Vagina (tissue), 2 donors: ENCODE results near the gene PRM1. TPM values are rescaled to one million over a fixed set of nuclear protein-coding genes. Genes with fewer than 3 reads are reported as not detected.

Experiments used
- DNase-seq, 2 donors: peaks; one replicate each; pipeline ENCODE4 v3.0.0-alpha.2; 2017; ENCODE audit errors: extremely low spot score in 2 of 2
- H3K27ac ChIP-seq: fragments of 200-600 bp; sonication (generic); one replicate; pipeline ENCODE4 v1.5.1; 2019
- H3K27me3 ChIP-seq: fragments of 200-600 bp; sonication (generic); one replicate; pipeline ENCODE4 v1.5.1; 2019
- H3K36me3 ChIP-seq, 2 donors: fragments of 200-600 bp; sonication (generic); one replicate each; pipeline ENCODE4 v1.5.1; 2017 to 2019
- H3K4me1 ChIP-seq: fragments of 200-600 bp; sonication (generic); one replicate; pipeline ENCODE4 v1.5.1; 2019
- H3K4me3 ChIP-seq, 2 donors: fragments of 200-600 bp; sonication (generic); 1 replicate in 1 of 2; 2 replicates in 1 of 2; pipeline ENCODE4 v1.5.1; 2016 to 2019
- H3K9me3 ChIP-seq: fragments of 200-600 bp; sonication (generic); one replicate; pipeline ENCODE4 v1.5.1; 2019
- POLR2A ChIP-seq, 2 donors: fragments of 450-650 bp; IDR thresholded peaks; one replicate each; pipeline ENCODE4 v1.6.1; 2017; ENCODE audit warnings: antibody characterized with exemption in 2 of 2, mild to moderate bottlenecking in 2 of 2, moderate library complexity in 2 of 2
- POLR2AphosphoS5 ChIP-seq, 2 donors: sonication (generic); formaldehyde crosslinking; IDR thresholded peaks; one replicate each; pipeline ENCODE4 v1.9.0; 2017; ENCODE audit warnings: antibody characterized with exemption in 2 of 2, mild to moderate bottlenecking in 2 of 2, low read depth in 1 of 2; ENCODE audit not compliant: insufficient read depth in 1 of 2
- intact Hi-C: fragments of 100-400 bp; cut with DNase I; formaldehyde crosslinking; loops from one replicate; pipeline ENCODE4 v1.15.1; 2023
- total RNA-seq: library from RNA; depleted of rRNA; stranded (reverse); fragments of >200 nt; gene quantifications from one replicate; pipeline ENCODE4 v1.2.3, GENCODE V29; 2016
- TF ChIP-seq, protein P1 (sequence below), 3 experiments: fragments of 450-650 bp in 2 of 3; fragments of 200-600 bp in 1 of 3; sonication (generic) in 1 of 3; IDR thresholded peaks; one replicate each; pipeline ENCODE4 v1.5.1; 2017 to 2019; ENCODE audit warnings: antibody characterized with exemption in 3 of 3, mild to moderate bottlenecking in 2 of 3, moderate library complexity in 2 of 3

The PRM1 gene
- total RNA-seq, 1 donor from 2014 or later, result not detected

DNA sequence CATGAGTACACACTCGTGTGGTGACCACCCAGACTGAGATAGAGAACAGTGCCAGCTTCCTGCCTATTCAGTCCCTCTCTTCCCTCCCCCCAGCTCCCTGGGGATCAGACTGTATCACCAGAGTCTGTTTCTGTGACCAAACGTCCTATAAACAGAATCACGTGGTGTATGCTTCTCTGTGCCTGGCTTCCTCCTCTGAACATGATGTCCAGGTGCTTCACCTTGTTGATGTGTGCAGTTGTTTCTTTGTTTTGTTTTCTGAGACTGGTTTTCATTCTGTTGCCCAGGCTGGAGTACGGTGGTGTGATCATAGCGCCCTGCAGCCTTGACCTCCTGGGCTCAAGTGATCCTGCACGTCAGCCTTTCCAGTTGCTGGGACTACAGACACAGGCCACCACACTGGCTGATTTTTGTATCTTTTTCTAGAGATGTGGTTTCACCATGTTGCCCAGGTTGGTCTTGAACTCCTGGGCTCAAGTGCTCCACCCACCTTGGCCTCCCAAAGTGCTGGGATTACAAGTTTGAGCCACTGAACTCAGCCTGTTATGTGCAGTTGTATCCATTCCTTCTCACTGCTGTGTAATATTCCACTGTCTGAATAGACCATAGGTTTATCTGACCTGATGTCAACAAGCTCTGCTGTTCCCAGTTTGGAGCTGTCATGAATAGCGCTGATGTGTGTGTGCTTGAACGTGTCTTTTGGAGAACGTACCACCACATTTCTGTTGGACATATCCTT, 28.9 kb upstream of the PRM1 start:
- no peak for DNase-seq
- Histone ChIP-seq H3K27ac (no peak overlapping the region), H3K27me3 (no peaks in the 10 kb centered on the region), H3K9me3 (no peaks in the 10 kb centered on the region), H3K36me3 (no peaks in the 10 kb centered on the region), H3K4me1 (peaks cover 14% of the 10 kb centered on the region), H3K4me3 (no peak overlapping the region)
- intact Hi-C loops, result no loop called here
- TF ChIP-seq POLR2AphosphoS5 (IDR thresholded peaks at IDR 0.05; ENCODE audit: insufficient read depth in 1 of 2, low read depth in 1 of 2), result no peak
- TF ChIP-seq, protein P1, sequence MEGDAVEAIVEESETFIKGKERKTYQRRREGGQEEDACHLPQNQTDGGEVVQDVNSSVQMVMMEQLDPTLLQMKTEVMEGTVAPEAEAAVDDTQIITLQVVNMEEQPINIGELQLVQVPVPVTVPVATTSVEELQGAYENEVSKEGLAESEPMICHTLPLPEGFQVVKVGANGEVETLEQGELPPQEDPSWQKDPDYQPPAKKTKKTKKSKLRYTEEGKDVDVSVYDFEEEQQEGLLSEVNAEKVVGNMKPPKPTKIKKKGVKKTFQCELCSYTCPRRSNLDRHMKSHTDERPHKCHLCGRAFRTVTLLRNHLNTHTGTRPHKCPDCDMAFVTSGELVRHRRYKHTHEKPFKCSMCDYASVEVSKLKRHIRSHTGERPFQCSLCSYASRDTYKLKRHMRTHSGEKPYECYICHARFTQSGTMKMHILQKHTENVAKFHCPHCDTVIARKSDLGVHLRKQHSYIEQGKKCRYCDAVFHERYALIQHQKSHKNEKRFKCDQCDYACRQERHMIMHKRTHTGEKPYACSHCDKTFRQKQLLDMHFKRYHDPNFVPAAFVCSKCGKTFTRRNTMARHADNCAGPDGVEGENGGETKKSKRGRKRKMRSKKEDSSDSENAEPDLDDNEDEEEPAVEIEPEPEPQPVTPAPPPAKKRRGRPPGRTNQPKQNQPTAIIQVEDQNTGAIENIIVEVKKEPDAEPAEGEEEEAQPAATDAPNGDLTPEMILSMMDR (IDR thresholded peaks at IDR 0.05), result no peak
- no peak for TF ChIP-seq POLR2A (IDR thresholded peaks at IDR 0.05)

DNA sequence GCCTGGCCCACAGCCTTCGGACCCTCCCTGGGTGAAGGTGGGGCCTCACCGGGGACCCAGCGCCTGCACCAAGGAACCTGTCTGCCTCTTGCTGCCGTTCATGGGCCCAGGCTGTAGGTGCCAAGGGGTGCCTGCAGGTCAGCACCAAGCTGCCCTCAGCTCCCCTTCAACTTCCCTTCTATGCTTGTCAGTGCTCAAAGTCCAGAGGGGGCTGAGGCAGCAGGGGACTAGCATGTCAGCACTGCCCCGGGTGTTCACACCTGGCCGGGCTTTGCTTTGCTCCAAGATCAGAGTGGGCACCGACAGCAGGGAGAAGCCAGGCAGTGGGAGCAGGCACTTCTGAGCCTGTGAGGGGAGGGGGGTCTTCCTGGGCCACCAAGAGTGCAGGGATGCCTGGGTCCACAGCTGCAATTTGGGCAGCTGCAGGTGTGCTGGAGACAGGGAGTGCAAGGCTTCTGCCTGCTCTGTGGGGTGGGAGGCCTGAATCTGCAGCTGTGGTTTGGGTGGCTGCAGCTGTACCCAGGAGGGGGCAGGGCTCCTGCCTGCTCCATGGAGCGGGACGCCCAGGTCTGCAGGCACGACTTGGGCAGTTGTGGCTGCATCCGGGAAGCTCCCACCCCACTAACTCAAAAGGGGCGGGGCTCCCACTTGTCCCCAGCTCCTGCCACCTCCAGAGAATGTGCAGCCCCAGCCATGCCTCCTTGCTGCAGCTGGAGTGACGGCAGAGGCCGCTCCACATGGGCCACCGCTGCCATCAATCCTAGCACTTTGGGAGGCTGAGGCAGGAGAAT, 27.6 kb upstream of the PRM1 start:
- intact Hi-C loops, result no loop called here
- Histone ChIP-seq H3K9me3 (no peaks in the 10 kb centered on the region), H3K4me3 (no peak overlapping the region), H3K27me3 (no peaks in the 10 kb centered on the region), H3K36me3 (no peaks in the 10 kb centered on the region), H3K27ac (no peak overlapping the region), H3K4me1 (peaks cover 14% of the 10 kb centered on the region)
- TF ChIP-seq POLR2AphosphoS5 (IDR thresholded peaks at IDR 0.05; ENCODE audit: insufficient read depth in 1 of 2, low read depth in 1 of 2) (no peak), POLR2A (IDR thresholded peaks at IDR 0.05) (no peak)
- TF ChIP-seq, protein P1 (IDR thresholded peaks at IDR 0.05), result no peak
- no peak for DNase-seq

DNA sequence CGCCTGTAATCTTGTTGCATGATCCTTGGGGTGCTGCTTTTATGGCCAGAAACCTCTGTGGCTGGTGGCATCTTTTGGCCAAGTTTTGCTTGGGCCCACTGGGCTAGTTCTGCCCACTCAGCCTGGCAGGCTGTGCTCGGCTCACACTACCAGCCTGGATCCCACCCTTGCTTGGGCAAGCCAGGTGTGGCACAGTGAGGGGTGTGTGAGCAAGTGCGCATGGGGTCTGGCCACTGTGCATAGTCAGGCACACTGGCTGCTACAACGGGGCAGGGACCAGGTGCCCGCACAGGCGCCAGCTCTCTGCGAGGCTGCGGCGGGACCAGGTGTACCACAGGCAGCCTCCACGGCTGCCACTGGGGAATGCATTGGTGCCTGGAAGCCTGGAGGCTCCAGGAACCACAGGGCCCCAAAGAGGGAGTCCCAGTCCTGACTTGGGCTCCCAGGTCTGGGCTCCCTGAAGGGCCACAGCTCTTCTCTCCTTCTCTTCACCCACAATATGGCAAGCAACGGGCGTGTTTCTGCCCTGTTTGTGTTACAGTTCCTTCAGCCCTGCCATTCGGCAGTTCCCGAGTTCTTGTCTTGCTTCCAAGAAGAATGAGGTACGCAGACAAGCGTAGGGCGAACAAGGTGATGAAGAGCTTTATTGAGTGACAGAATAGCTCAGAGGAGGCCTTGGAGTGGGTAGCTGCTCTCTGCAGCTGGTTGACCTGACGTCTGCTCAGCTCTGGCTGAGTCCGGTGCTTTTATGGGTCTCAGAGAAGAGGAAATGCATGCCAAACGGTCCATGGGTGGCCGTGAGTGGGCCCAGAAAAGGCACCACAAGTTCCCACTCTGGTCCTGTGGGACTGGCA, 26.7 kb upstream of the PRM1 start:
- H3K36me3 ChIP-seq, result no peaks in the 10 kb centered on the region
- TF ChIP-seq, protein P1 (IDR thresholded peaks at IDR 0.05), result no peak
- TF ChIP-seq POLR2AphosphoS5 (IDR thresholded peaks at IDR 0.05; ENCODE audit: insufficient read depth in 1 of 2, low read depth in 1 of 2), result no peak
- TF ChIP-seq POLR2A (IDR thresholded peaks at IDR 0.05), result no peak
- no peak overlapping the region for H3K4me3 ChIP-seq
- H3K4me1 ChIP-seq, result peaks cover 11% of the 10 kb centered on the region
- H3K9me3 ChIP-seq, result no peaks in the 10 kb centered on the region
- no peak overlapping the region for H3K27ac ChIP-seq
- H3K27me3 ChIP-seq, result no peaks in the 10 kb centered on the region
- DNase-seq, result no peak
- intact Hi-C loops, result no loop called here

DNA sequence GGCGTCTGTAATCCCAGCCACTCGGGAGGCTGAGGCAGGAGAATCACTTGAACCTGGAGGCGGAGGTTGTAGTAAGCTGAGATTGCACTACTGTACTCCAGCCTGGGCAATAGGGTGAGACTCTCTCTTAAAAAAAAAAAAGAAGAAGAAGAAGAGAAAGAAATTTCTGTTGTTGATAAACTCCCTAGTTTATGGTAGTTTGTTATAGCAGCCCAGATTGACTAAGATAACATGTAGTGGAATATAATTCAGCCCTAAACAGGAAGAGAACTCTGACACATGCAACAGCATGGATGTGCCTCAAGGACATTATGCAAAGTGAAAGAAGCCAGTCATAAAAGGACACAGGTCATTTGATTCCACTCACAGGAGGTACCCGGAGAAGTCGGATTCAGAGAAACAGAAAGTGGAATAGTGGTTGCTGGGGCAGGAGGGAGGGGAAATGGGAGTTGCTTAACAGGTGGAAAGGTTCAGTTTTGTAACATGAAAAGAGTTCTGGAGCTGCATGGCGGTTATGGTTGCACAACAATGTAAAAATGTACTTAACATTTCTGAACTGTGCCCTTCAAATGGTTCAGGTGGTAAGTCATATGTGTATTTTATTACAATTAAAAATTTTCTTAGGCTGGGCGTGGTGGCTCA, 26.0 kb upstream of the PRM1 start:
- H3K4me1 ChIP-seq, result peaks cover 3% of the 10 kb centered on the region
- H3K36me3 ChIP-seq, result no peaks in the 10 kb centered on the region
- no peaks in the 10 kb centered on the region for H3K9me3 ChIP-seq
- TF ChIP-seq POLR2AphosphoS5 (IDR thresholded peaks at IDR 0.05; ENCODE audit: insufficient read depth in 1 of 2, low read depth in 1 of 2) (no peak), POLR2A (IDR thresholded peaks at IDR 0.05) (no peak)
- TF ChIP-seq, protein P1 (IDR thresholded peaks at IDR 0.05), result no peak
- intact Hi-C loops, result no loop called here
- no peak overlapping the region for H3K4me3 ChIP-seq
- no peaks in the 10 kb centered on the region for H3K27me3 ChIP-seq
- no peak for DNase-seq
- H3K27ac ChIP-seq, result no peak overlapping the region
